GM19240 (cell line): ENCODE data around the gene LSP1.
"Not testable (repeated sequence)": the region's sequence is repeated elsewhere in the genome, so short reads cannot be mapped to it uniquely, and the experiment has no call there.

Experiments used
- DNase-seq: peaks from one replicate; pipeline ENCODE4 v3.0.0; 2011; ENCODE audit warnings: low spot score; ENCODE audit not compliant: insufficient read length

The LSP1 gene

GRCh38 chr11:1875093-1875850 is 22.4 kb downstream of the LSP1 start:
- no peak for DNase-seq

- not testable (repeated sequence) for DNase-seq
Measured at GRCh38 chr11:1875851-1876301, 23.0 kb downstream of the LSP1 start.

DNA sequence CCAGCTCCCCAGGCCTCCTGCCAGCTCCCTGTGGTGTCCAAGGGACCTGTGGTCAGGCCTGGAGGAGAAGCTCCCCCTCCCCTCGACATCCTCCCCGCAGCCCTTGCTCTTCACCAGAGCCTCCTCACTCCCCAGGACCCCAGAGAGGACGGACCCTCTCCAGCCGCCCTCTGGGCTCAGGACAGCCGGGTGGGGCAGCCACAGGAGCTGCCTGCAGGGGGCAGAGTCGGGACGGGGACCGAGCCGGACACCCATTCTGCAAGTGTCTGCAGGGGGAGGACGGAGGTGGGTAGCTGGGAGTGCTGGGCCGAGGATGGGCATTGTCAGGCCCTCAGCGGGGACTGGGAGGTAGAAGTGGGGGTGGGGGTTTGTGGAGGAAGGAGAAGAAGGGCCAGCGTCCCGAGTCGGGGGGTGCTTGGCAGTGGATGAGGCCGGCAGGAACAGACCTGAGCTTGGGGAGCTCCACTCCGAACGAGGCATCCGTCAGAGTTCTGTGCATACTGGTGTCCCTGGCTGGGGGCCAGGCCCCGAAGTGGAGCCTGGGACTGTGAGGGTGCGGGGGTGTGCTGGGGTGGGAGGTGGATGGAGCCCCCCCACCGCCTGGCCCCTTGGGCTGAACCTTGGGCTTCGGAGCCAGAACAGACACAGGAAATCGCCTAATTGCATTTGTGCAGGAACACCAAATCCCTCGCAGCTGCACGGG is 23.6 kb downstream of the LSP1 start:
- DNase-seq: no peak

- no peak for DNase-seq
Measured at GRCh38 chr11:1877211-1878136, 24.6 kb downstream of the LSP1 start.

DNA sequence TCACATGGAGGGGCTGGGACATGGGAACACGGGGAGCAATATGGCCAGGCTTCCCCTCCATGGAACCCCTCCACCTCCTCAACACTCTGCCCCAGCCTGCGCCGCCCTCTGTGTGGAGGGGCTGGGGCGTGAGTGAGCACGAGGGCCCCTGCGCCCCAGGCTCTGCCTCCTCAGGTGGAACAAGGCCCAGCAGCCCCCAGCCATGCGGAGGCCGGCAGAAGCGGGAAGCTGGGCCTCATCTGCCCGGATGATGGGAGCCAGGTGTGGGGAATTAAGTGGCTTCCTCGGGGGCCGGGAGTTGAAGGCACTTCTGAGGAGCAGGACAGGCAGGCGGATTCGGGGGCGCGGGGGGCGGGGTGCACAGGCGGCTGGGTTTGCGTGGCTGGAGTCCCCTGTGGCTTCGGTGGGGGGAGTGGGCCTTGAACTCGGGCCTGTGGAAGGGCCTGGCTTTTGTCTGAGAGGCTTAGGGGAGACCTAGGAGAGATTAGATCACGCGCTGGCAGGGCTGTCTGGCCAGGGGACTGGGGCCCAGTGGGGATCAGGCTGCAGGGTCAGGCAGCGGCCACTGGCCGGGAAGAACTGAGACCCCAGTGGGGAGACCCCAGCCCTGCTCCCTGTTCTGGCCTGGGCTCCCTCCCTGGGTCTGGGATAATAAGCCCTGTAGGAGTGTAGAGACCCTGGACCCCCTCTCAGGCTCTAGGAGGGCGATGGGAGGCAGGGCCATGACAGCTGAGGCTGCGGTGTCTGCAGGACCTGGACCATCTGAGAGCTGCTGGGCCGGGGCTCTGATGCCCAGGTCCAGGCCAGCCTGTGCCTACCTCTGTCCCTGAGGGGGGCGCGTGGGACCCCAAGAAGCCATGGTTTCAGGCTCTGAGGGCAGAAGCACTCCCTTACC is 25.5 kb downstream of the LSP1 start:
- no peak for DNase-seq

DNA sequence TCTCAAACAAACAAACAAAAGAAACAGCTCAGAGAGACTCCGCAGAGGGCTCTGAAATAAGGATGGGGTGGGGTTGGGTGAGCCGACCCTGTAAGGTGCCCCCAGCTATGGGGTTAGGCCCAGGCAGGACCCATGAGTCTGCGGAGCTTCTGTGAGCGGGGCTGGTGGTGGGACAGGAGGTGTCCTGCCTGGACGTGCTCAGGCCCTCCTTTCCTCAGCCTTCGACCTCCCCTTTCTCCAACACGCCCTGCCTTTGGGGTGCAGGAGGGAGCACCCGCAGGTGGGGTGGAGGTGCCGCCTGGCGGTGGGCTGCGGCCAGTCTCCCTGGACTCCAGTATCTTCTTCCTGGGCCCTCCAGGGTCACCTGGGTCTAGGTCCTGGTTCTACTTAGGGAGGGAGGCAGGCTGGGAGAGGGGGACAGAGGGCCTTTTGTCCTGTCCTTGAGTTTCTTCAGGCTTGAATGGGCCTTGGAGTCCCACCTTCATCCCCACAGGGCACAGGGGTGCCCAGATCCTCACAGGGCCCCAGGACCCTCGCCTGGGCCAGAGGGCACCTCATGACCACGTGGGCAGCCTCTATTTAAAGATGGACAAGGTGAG is 26.6 kb downstream of the LSP1 start:
- no peak for DNase-seq

DNA sequence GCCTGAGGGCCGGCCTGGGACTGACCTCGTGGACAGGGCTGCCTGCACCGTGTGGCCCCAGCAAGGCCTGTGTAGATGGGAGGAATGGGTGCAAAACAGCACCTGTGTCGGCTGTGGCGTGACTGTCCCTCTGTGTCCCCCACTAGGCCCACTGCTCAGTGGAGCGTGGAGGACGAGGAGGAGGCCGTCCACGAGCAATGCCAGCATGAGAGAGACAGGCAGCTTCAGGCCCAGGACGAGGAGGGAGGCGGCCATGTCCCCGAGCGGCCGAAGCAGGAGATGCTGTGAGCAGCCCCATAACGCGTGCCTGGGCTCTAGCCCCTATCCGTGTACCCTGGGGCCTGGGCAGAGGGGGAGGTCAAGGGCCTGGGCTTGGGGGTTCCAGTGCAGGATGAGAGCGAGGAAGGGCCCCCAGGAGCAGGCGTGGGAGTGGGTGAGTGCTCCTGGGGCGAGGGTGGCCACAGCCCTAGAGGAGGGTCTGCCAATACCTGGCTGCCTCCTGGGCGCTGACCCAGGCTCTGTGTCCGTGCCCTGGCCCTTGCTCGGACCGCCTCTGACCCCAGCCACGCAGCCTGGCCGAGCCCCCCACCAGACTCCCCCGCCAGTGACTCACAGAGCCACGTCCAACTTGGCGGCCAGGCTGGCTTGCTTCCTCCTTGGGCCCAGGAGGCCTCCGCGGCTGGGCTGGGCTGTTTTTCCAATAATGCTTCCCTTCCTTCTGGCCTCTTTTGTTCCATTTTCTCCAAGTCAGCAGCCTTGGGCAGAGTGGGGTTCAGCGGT is 27.2 kb downstream of the LSP1 start:
- DNase-seq: no peak

DNA sequence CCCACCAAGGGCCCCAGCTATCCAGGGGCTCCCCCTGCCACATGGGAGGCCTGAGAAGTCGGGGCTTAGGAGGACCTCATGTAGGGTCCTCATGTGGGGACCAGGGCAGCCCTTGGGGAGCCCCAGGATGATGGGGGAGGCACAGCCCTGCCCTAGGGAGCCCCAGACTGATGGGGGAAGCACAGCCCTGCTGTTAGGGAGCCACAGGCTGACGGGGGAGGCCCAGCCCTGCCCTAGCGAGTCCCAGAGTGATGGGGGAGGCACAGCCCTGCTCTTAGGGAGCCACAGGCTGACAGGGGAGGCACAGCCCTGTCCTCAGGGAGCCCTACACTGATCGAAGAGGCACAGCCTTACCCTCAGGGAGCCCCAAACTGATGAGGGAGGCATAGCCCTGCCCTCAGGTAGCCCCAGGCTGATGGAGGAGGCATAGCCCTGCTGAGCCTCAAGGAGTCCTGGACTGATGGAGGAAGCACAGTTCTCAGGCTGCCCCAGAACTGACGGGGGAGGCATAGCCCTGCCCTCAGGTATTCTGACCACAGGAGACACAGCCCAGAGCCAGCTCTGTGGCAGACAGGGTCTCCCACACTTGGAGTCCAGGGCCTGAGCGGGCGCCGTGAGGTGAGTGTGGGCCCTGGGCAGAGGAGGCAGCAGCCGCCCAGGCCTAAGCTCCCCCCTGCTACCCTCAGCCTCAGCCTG is 28.0 kb downstream of the LSP1 start:
- no peak for DNase-seq

DNA sequence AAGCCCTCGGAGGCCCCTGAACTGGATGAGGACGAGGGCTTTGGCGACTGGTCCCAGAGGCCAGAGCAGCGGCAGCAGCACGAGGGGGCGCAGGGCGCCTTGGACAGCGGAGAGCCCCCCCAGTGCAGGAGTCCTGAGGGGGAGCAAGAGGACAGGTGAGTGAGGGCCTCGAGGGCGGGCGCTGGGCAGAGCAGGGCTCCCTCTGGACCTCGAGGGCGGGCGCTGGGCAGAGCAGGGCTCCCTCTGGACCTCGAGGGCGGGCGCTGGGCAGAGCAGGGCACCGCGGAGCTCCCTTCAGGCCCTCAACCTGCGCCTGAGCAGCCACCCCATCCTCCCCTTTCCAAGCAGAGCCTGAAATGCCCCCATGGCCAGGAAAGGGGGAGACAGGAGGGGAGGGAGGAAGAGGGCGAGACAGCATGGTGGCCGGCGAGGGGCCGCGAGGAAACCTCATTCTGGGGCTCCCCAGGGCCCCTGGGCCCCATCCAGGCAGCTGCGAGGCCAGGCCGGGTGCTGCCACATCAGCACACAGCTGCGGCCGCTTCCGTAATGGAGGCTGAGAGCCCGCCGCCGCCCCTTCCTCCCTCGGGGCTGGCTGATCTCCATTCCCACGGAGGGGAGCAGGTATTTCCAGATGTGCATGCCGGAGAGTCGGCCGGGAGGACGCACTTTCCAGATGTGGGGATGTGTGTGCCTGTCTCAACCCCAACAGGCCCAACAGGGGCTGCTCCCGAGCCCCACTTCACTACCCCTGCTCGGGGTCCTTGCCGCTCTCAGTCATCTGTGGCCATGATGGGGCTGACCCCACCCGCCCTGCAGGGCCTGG is 28.8 kb downstream of the LSP1 start:
- DNase-seq: no peak

- peak; percentile 91 for DNase-seq
Measured at GRCh38 chr11:1882265-1883238, 29.7 kb downstream of the LSP1 start.

- DNase-seq: no peak
Measured at GRCh38 chr11:1883346-1884302, 30.7 kb downstream of the LSP1 start.

GRCh38 chr11:1884303-1884700 is 31.4 kb downstream of the LSP1 start:
- DNase-seq: no peak

- not testable (repeated sequence) for DNase-seq
Measured at GRCh38 chr11:1886551-1886950, 33.7 kb downstream of the LSP1 start.

GRCh38 chr11:1887451-1888346 is 34.8 kb downstream of the LSP1 start:
- no peak for DNase-seq

DNA sequence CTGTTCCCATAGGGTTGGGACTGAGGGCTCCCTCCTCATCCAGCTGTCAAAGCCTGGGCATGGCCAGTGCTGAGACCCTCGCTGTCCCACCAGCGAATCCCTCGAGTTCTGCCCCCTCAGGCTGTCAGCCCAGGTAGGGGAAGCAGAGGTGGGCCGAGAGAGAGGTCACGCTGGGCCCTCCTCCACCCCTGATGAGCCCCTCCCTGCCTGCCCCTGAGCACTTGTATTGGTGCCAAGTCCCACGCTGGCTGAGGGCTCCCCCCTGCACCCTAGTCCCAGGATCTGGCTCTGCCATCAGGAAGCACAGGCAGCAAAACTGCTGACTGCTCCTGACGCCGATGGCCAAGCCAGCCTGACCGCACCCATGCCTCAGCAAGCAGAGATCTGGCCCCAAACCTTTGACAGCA is 35.5 kb downstream of the LSP1 start:
- no peak for DNase-seq
